Keratinocyte (primary cell): ENCODE measurements around the gene ZNF664.

Experiments
- EZH2 ChIP-seq: IDR thresholded peaks from one replicate; pipeline ENCODE4 v1.6.1; 2012; ENCODE audit warnings: inconsistent platforms, mild to moderate bottlenecking, low read length, moderate library complexity
- TF ChIP-seq, protein P1 (sequence below), 3 experiments: IDR thresholded peaks in 1 of 3; conservative IDR thresholded peaks in 1 of 3; optimal IDR thresholded peaks in 1 of 3; 2 replicates in 2 of 3; 3 replicates in 1 of 3; pipeline versions ENCODE3 to v1.5.1; 2011; ENCODE audit warnings: low read length in 3 of 3, mild to moderate bottlenecking in 3 of 3, moderate library complexity in 2 of 3, control low read depth in 1 of 3, inconsistent platforms in 1 of 3; ENCODE audit not compliant: insufficient read depth in 2 of 3; ENCODE audit errors: extremely low read depth in 1 of 3

DNA sequence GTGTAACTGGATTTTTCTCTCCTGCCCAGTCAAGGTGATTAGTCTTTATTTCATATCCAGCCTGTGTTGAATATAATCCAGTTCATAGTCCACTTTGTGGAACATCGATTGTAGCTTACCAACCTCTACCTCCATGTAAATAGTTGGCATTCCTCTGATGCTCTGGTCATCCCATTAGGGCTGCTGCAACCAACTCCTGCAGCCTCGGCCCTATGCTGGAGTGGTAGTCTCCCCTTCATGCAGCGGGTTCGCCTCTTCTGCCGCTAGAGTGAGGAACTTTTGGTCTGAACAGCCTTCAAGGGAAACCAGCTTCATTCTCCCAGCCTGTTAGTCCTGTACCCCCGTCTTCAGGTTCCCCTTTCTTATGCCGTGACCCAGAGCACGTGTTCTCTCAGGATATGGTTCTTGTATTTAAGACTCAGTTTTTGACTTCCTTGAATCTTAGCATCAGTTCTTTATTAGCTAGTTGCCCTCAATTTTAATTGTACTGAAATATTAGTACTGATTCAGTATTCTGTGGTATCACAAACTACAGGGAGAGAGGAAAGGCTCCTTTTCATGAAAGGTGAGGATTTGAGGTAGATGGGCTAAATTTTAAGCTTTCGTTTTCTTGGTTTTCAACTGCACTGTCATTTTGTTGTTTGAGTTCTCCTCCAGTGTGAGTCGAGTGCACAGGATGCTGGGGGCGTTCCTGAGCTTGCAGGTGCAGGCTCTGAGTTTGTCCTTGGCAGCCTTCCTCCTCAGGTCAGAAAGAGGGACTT, 33.2 kb downstream of the ZNF664 start:
- TF ChIP-seq, protein P1, sequence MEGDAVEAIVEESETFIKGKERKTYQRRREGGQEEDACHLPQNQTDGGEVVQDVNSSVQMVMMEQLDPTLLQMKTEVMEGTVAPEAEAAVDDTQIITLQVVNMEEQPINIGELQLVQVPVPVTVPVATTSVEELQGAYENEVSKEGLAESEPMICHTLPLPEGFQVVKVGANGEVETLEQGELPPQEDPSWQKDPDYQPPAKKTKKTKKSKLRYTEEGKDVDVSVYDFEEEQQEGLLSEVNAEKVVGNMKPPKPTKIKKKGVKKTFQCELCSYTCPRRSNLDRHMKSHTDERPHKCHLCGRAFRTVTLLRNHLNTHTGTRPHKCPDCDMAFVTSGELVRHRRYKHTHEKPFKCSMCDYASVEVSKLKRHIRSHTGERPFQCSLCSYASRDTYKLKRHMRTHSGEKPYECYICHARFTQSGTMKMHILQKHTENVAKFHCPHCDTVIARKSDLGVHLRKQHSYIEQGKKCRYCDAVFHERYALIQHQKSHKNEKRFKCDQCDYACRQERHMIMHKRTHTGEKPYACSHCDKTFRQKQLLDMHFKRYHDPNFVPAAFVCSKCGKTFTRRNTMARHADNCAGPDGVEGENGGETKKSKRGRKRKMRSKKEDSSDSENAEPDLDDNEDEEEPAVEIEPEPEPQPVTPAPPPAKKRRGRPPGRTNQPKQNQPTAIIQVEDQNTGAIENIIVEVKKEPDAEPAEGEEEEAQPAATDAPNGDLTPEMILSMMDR (optimal IDR thresholded peaks at IDR 0.05 in 1 of 3, IDR thresholded peaks at IDR 0.05 in 1 of 3, conservative IDR thresholded peaks at IDR 0.05 in 1 of 3; ENCODE audit: extremely low read depth in 1 of 3, insufficient read depth in 2 of 3, low read length in 3 of 3): no peak
- TF ChIP-seq EZH2: no peak
